Testis (tissue), 2 donors: ENCODE results near the gene BAZ1A.

Source experiments
- POLR2A ChIP-seq: fragments of 450-650 bp; IDR thresholded peaks from one replicate; pipeline ENCODE4 v1.6.1; 2017; ENCODE audit warnings: antibody characterized with exemption, mild to moderate bottlenecking, moderate library complexity
- TF ChIP-seq, protein P1 (sequence below), 3 experiments: fragments of 450-650 bp in 2 of 3; fragments of 200-600 bp in 1 of 3; sonication (generic) in 1 of 3; IDR thresholded peaks; one replicate each; pipeline ENCODE4 v1.5.1; 2016 to 2019; ENCODE audit warnings: antibody characterized with exemption in 3 of 3, mild to moderate bottlenecking in 2 of 3, moderate library complexity in 1 of 3

- TF ChIP-seq, protein P1, sequence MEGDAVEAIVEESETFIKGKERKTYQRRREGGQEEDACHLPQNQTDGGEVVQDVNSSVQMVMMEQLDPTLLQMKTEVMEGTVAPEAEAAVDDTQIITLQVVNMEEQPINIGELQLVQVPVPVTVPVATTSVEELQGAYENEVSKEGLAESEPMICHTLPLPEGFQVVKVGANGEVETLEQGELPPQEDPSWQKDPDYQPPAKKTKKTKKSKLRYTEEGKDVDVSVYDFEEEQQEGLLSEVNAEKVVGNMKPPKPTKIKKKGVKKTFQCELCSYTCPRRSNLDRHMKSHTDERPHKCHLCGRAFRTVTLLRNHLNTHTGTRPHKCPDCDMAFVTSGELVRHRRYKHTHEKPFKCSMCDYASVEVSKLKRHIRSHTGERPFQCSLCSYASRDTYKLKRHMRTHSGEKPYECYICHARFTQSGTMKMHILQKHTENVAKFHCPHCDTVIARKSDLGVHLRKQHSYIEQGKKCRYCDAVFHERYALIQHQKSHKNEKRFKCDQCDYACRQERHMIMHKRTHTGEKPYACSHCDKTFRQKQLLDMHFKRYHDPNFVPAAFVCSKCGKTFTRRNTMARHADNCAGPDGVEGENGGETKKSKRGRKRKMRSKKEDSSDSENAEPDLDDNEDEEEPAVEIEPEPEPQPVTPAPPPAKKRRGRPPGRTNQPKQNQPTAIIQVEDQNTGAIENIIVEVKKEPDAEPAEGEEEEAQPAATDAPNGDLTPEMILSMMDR (IDR thresholded peaks at IDR 0.05) = no peak
- TF ChIP-seq POLR2A = no peak
Observed at GRCh38 chr14:34796902-34797301, 78.3 kb downstream of the BAZ1A start.
